Measurements from ENCODE around the gene HDHD5.
A peak's percentile ranks its signal among the peaks of the same experiment; 100 is the strongest.

HDHD5 gene

GRCh38 chr22:17191163-17191784 is 32.2 kb upstream of the HDHD5 start:
- no peak for DNase-seq (ENCODE audit: low spot score)
- Histone ChIP-seq H3K18ac (ENCODE audit: low read length) (no peak overlapping the region), H4K91ac (ENCODE audit: low read depth, low read length, poor library complexity) (no peak overlapping the region), H3K4me2 (ENCODE audit: insufficient read depth, low read length, poor library complexity, severe bottlenecking) (no peak overlapping the region), H3K79me1 (ENCODE audit: low read depth, low read length) (peaks cover 5% of the 10 kb centered on the region), H3K4me1 (ENCODE audit: control insufficient read depth in 2 of 2, insufficient read depth in 1 of 2, low read depth in 1 of 2, low read length in 2 of 2) (peaks cover 7% of the 10 kb centered on the region in 2 donors), H2BK120ac (ENCODE audit: low read depth, low read length) (no peak overlapping the region), H3K9ac (ENCODE audit: low read depth, low read length, poor library complexity) (no peak overlapping the region), H3K14ac (ENCODE audit: low read length) (no peak overlapping the region), H2AK5ac (ENCODE audit: low read depth, low read length) (no peak overlapping the region), H2BK5ac (ENCODE audit: low read length) (peak overlapping the region; percentile 75), H4K8ac (ENCODE audit: low read depth, low read length) (no peak overlapping the region), H2BK15ac (ENCODE audit: low read length) (no peak overlapping the region), H3K23ac (ENCODE audit: low read depth, low read length, poor library complexity) (no peak overlapping the region), H2BK12ac (ENCODE audit: low read length) (no peak overlapping the region), H2AFZ (ENCODE audit: low read length) (no peak overlapping the region), H3K36me3 (replicated peaks in 1 of 2; ENCODE audit: control insufficient read depth in 2 of 2, insufficient read depth in 2 of 2, low read length in 2 of 2) (peaks cover 0 to 10% of the 10 kb centered on the region in 2 donors), H3K9me3 (replicated peaks in 1 of 2; ENCODE audit: control insufficient read depth in 2 of 2, insufficient read depth in 1 of 2, low read depth in 1 of 2, low read length in 2 of 2) (no peaks in the 10 kb centered on the region), H3K4ac (ENCODE audit: low read length) (no peak overlapping the region), H3K4me3 (ENCODE audit: low read length in 2 of 2) (no peak overlapping the region), H3K27ac (replicated peaks; ENCODE audit: low read length) (no peak overlapping the region), H3K27me3 (ENCODE audit: control insufficient read depth in 3 of 3, insufficient read depth in 3 of 3, low read depth in 1 of 3, low read length in 3 of 3) (no peaks in the 10 kb centered on the region)
- no CpG with 5 or more reads among the region's 12 CpGs for WGBS, 2 donors (ENCODE audit: extremely low coverage in 2 of 2, insufficient read length in 2 of 2, insufficient replicate concordance in 1 of 2)

GRCh38 chr22:17190702-17191101 is 31.6 kb upstream of the HDHD5 start:
- Histone ChIP-seq H3K14ac (ENCODE audit: low read length) (no peak overlapping the region), H3K9me3 (replicated peaks in 1 of 2; ENCODE audit: control insufficient read depth in 2 of 2, insufficient read depth in 1 of 2, low read depth in 1 of 2, low read length in 2 of 2) (no peaks in the 10 kb centered on the region), H3K4me3 (ENCODE audit: low read length in 2 of 2) (no peak overlapping the region), H2AK5ac (ENCODE audit: low read depth, low read length) (no peak overlapping the region), H2AFZ (ENCODE audit: low read length) (no peak overlapping the region), H3K4me1 (ENCODE audit: control insufficient read depth in 2 of 2, insufficient read depth in 1 of 2, low read depth in 1 of 2, low read length in 2 of 2) (peaks cover 7% of the 10 kb centered on the region in 2 donors), H3K4me2 (ENCODE audit: insufficient read depth, low read length, poor library complexity, severe bottlenecking) (no peak overlapping the region), H3K23ac (ENCODE audit: low read depth, low read length, poor library complexity) (no peak overlapping the region), H3K18ac (ENCODE audit: low read length) (peak overlapping the region; percentile 87), H4K8ac (ENCODE audit: low read depth, low read length) (no peak overlapping the region), H2BK5ac (ENCODE audit: low read length) (peak overlapping the region; percentile 75), H4K91ac (ENCODE audit: low read depth, low read length, poor library complexity) (no peak overlapping the region), H3K27ac (replicated peaks; ENCODE audit: low read length) (no peak overlapping the region), H3K9ac (ENCODE audit: low read depth, low read length, poor library complexity) (peak overlapping the region; percentile 30), H3K27me3 (ENCODE audit: control insufficient read depth in 3 of 3, insufficient read depth in 3 of 3, low read depth in 1 of 3, low read length in 3 of 3) (no peaks in the 10 kb centered on the region), H2BK120ac (ENCODE audit: low read depth, low read length) (no peak overlapping the region), H3K36me3 (replicated peaks in 1 of 2; ENCODE audit: control insufficient read depth in 2 of 2, insufficient read depth in 2 of 2, low read length in 2 of 2) (peaks cover 0 to 10% of the 10 kb centered on the region in 2 donors), H3K4ac (ENCODE audit: low read length) (peak overlapping the region; percentile 66), H2BK15ac (ENCODE audit: low read length) (peak overlapping the region; percentile 67), H3K79me1 (ENCODE audit: low read depth, low read length) (peaks cover 5% of the 10 kb centered on the region), H2BK12ac (ENCODE audit: low read length) (peak overlapping the region; percentile 75)
- no CpG with 5 or more reads among the region's 10 CpGs for WGBS, 2 donors (ENCODE audit: extremely low coverage in 2 of 2, insufficient read length in 2 of 2, insufficient replicate concordance in 1 of 2)
- no peak for DNase-seq (ENCODE audit: low spot score)

DNA sequence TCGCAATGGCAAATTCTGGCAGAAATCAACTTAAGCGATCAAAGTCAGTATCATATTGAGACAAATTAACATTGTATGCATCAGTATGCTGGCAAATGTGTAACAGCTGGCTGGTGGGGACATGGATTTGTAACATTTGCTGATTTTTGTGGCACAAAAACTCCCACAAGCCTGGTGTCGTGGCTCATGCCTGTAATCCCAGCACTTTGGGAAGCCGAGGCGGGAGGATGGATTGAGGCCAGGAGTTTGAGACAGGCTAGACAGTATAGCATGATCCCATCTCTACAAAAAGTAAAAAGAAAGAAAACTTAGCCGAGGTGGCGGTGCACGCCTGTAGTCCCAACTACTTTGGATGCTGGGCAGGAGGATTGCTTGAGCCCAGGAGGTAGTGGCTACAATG is 17.6 kb upstream of the HDHD5 start:
- no peak for DNase-seq (ENCODE audit: low spot score)
- no peak overlapping the region for H2BK5ac ChIP-seq (ENCODE audit: low read length)
- no peaks in the 10 kb centered on the region for H3K27me3 ChIP-seq (ENCODE audit: control insufficient read depth in 3 of 3, insufficient read depth in 3 of 3, low read depth in 1 of 3, low read length in 3 of 3)
- H3K9me3 ChIP-seq (replicated peaks in 1 of 2; ENCODE audit: control insufficient read depth in 2 of 2, insufficient read depth in 1 of 2, low read depth in 1 of 2, low read length in 2 of 2) = no peaks in the 10 kb centered on the region
- no peak overlapping the region for H3K23ac ChIP-seq (ENCODE audit: low read depth, low read length, poor library complexity)
- H3K4me1 ChIP-seq (ENCODE audit: control insufficient read depth in 2 of 2, insufficient read depth in 1 of 2, low read depth in 1 of 2, low read length in 2 of 2) = peaks cover 0 to 5% of the 10 kb centered on the region in 2 donors
- no peak overlapping the region for H3K27ac ChIP-seq (replicated peaks; ENCODE audit: low read length)
- no peak overlapping the region for H3K4ac ChIP-seq (ENCODE audit: low read length)
- H2AFZ ChIP-seq (ENCODE audit: low read length) = no peak overlapping the region
- peaks cover 0 to 3% of the 10 kb centered on the region in 2 donors for H3K36me3 ChIP-seq (replicated peaks in 1 of 2; ENCODE audit: control insufficient read depth in 2 of 2, insufficient read depth in 2 of 2, low read length in 2 of 2)
- H2BK120ac ChIP-seq (ENCODE audit: low read depth, low read length) = no peak overlapping the region
- H4K91ac ChIP-seq (ENCODE audit: low read depth, low read length, poor library complexity) = no peak overlapping the region
- no peak overlapping the region for H2AK5ac ChIP-seq (ENCODE audit: low read depth, low read length)
- no peak overlapping the region for H3K9ac ChIP-seq (ENCODE audit: low read depth, low read length, poor library complexity)
- WGBS, 2 donors (ENCODE audit: extremely low coverage in 2 of 2, insufficient read length in 2 of 2, insufficient replicate concordance in 1 of 2) = no CpG with 5 or more reads among the region's 8 CpGs
- no peak overlapping the region for H3K4me2 ChIP-seq (ENCODE audit: insufficient read depth, low read length, poor library complexity, severe bottlenecking)
- no peak overlapping the region for H3K18ac ChIP-seq (ENCODE audit: low read length)
- H2BK15ac ChIP-seq (ENCODE audit: low read length) = no peak overlapping the region
- H2BK12ac ChIP-seq (ENCODE audit: low read length) = no peak overlapping the region
- no peak overlapping the region for H3K4me3 ChIP-seq (ENCODE audit: low read length in 2 of 2)
- no peaks in the 10 kb centered on the region for H3K79me1 ChIP-seq (ENCODE audit: low read depth, low read length)
- no peak overlapping the region for H4K8ac ChIP-seq (ENCODE audit: low read depth, low read length)
- no peak overlapping the region for H3K14ac ChIP-seq (ENCODE audit: low read length)

GRCh38 chr22:17172029-17172833 is 13.2 kb upstream of the HDHD5 start:
- H3K14ac ChIP-seq (ENCODE audit: low read length) = no peak overlapping the region
- H4K8ac ChIP-seq (ENCODE audit: low read depth, low read length) = no peak overlapping the region
- peak overlapping the region; percentile 90 for H2AFZ ChIP-seq (ENCODE audit: low read length)
- H2BK120ac ChIP-seq (ENCODE audit: low read depth, low read length) = peak overlapping the region; percentile 77
- no peaks in the 10 kb centered on the region for H3K36me3 ChIP-seq (replicated peaks in 1 of 2; ENCODE audit: control insufficient read depth in 2 of 2, insufficient read depth in 2 of 2, low read length in 2 of 2)
- peak overlapping the region; percentile 68 for H3K18ac ChIP-seq (ENCODE audit: low read length)
- H3K9me3 ChIP-seq (replicated peaks in 1 of 2; ENCODE audit: control insufficient read depth in 2 of 2, insufficient read depth in 1 of 2, low read depth in 1 of 2, low read length in 2 of 2) = no peaks in the 10 kb centered on the region
- H3K27me3 ChIP-seq (ENCODE audit: control insufficient read depth in 3 of 3, insufficient read depth in 3 of 3, low read depth in 1 of 3, low read length in 3 of 3) = no peaks in the 10 kb centered on the region
- no peak overlapping the region for H2BK5ac ChIP-seq (ENCODE audit: low read length)
- peak overlapping the region; percentile 95 for H3K27ac ChIP-seq (replicated peaks; ENCODE audit: low read length)
- peaks cover 3% of the 10 kb centered on the region for H3K79me1 ChIP-seq (ENCODE audit: low read depth, low read length)
- peak overlapping the region; percentile 5 for H2BK15ac ChIP-seq (ENCODE audit: low read length)
- H4K91ac ChIP-seq (ENCODE audit: low read depth, low read length, poor library complexity) = no peak overlapping the region
- no peak overlapping the region for H3K23ac ChIP-seq (ENCODE audit: low read depth, low read length, poor library complexity)
- no peak overlapping the region for H3K9ac ChIP-seq (ENCODE audit: low read depth, low read length, poor library complexity)
- H3K4ac ChIP-seq (ENCODE audit: low read length) = no peak overlapping the region
- peak overlapping the region; percentile 18 for H2AK5ac ChIP-seq (ENCODE audit: low read depth, low read length)
- peak overlapping the region; percentile 47 for H3K4me2 ChIP-seq (ENCODE audit: insufficient read depth, low read length, poor library complexity, severe bottlenecking)
- peak overlapping the region; percentile 63 to 90 for H3K4me3 ChIP-seq (ENCODE audit: low read length in 2 of 2)
- no peak overlapping the region for H2BK12ac ChIP-seq (ENCODE audit: low read length)
- H3K4me1 ChIP-seq (ENCODE audit: control insufficient read depth in 2 of 2, insufficient read depth in 1 of 2, low read depth in 1 of 2, low read length in 2 of 2) = peaks cover 0 to 5% of the 10 kb centered on the region in 2 donors
- no peak for DNase-seq (ENCODE audit: low spot score)
- WGBS, 2 donors (ENCODE audit: extremely low coverage in 2 of 2, insufficient read length in 2 of 2, insufficient replicate concordance in 1 of 2) = no CpG with 5 or more reads among the region's 24 CpGs

Measured in neuronal stem cell (in vitro differentiated cells).